ENCODE measurements around the gene ATP9B.

DNA sequence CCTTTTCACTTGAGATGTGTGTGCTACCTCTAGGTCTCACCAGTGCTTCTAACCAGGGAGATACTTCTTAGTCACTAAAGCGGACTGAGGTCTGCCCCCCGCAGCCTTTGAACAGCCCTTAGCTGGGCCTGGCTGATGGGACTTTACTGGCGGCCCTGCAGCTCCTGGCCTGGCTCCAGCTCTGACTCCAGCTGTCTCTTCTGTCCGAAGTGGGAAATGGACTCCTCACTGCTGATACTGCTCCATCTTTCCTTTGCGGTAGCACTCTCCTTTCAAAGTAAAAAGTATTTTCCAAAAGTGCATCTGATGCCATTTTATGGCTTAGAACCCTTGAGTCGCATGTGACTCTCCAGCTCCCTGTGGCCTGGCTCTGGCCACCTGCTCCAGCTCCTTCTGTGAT lies 64.5 kb downstream of the ATP9B start:
- TF ChIP-seq, protein P1, sequence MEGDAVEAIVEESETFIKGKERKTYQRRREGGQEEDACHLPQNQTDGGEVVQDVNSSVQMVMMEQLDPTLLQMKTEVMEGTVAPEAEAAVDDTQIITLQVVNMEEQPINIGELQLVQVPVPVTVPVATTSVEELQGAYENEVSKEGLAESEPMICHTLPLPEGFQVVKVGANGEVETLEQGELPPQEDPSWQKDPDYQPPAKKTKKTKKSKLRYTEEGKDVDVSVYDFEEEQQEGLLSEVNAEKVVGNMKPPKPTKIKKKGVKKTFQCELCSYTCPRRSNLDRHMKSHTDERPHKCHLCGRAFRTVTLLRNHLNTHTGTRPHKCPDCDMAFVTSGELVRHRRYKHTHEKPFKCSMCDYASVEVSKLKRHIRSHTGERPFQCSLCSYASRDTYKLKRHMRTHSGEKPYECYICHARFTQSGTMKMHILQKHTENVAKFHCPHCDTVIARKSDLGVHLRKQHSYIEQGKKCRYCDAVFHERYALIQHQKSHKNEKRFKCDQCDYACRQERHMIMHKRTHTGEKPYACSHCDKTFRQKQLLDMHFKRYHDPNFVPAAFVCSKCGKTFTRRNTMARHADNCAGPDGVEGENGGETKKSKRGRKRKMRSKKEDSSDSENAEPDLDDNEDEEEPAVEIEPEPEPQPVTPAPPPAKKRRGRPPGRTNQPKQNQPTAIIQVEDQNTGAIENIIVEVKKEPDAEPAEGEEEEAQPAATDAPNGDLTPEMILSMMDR (IDR thresholded peaks at IDR 0.05), result no peak
- TF ChIP-seq EZH2 (IDR thresholded peaks at IDR 0.05) (no peak), EZH2phosphoT487 (IDR thresholded peaks at IDR 0.05) (no peak)
